ENCODE data around the gene LRRC74A.

LRRC74A gene

GRCh38 chr14:76826122-76826521 is at the start of gene LRRC74A:
Gene LRRC74A (plus strand): TSS chr14:76826408. CDS start chr14:76826698, 290 bp downstream.
- no peak for DNase-seq (ENCODE audit: low read depth)

GRCh38 chr14:76776428-76777251 is 49.6 kb upstream of the LRRC74A start:
- no peak for DNase-seq (ENCODE audit: low read depth)

GRCh38 chr14:76777721-76778120 is 48.5 kb upstream of the LRRC74A start:
- DNase-seq (ENCODE audit: low read depth): no peak

GRCh38 chr14:76778546-76779215 is 47.5 kb upstream of the LRRC74A start:
- no peak for DNase-seq (ENCODE audit: low read depth)

- DNase-seq (ENCODE audit: low read depth): no peak
These were observed 46.8 kb upstream of the LRRC74A start for GRCh38 chr14:76779221-76780057.

GRCh38 chr14:76780058-76780345 is 46.2 kb upstream of the LRRC74A start:
- no peak for DNase-seq (ENCODE audit: low read depth)

- DNase-seq (ENCODE audit: low read depth): no peak
These were observed 45.8 kb upstream of the LRRC74A start for GRCh38 chr14:76780360-76780759.

GRCh38 chr14:76780875-76781647 is 45.1 kb upstream of the LRRC74A start:
- DNase-seq (ENCODE audit: low read depth): peak; percentile 48

GRCh38 chr14:76781648-76782051 is 44.6 kb upstream of the LRRC74A start:
- DNase-seq (ENCODE audit: low read depth): no peak

GRCh38 chr14:76782115-76782884 is 43.9 kb upstream of the LRRC74A start:
- DNase-seq (ENCODE audit: low read depth): no peak

- DNase-seq (ENCODE audit: low read depth): peak; percentile 10
These were observed 43.2 kb upstream of the LRRC74A start for GRCh38 chr14:76782885-76783566.

- DNase-seq (ENCODE audit: low read depth): no peak
These were observed 41.8 kb upstream of the LRRC74A start for GRCh38 chr14:76784266-76784874.

GRCh38 chr14:76784881-76785280 is 41.3 kb upstream of the LRRC74A start:
- DNase-seq (ENCODE audit: low read depth): peak; percentile 77

- DNase-seq (ENCODE audit: low read depth): no peak
These were observed 39.6 kb upstream of the LRRC74A start for GRCh38 chr14:76786601-76787000.

- no peak for DNase-seq (ENCODE audit: low read depth)
These were observed 33.8 kb upstream of the LRRC74A start for GRCh38 chr14:76792422-76792821.

- DNase-seq (ENCODE audit: low read depth): no peak
These were observed 32.9 kb upstream of the LRRC74A start for GRCh38 chr14:76793324-76793723.

GRCh38 chr14:76793956-76794355 is 32.3 kb upstream of the LRRC74A start:
- DNase-seq (ENCODE audit: low read depth): no peak

GRCh38 chr14:76806446-76806845 is 19.8 kb upstream of the LRRC74A start:
- no peak for DNase-seq (ENCODE audit: low read depth)

- no peak for DNase-seq (ENCODE audit: low read depth)
These were observed 18.2 kb upstream of the LRRC74A start for GRCh38 chr14:76808011-76808410.

- no peak for DNase-seq (ENCODE audit: low read depth)
These were observed 17.2 kb upstream of the LRRC74A start for GRCh38 chr14:76808990-76809389.
